Endothelial cell of umbilical vein (primary cell): Measurements from ENCODE around the gene TTC24.

Source experiments
- EZH2 ChIP-seq: IDR thresholded peaks from 2 replicates; pipeline ENCODE4 v1.6.1; 2012; ENCODE audit warnings: borderline replicate concordance, low read depth, mild to moderate bottlenecking, moderate library complexity, low read length, inconsistent platforms; ENCODE audit not compliant: severe bottlenecking
- JUN ChIP-seq: IDR thresholded peaks from 2 replicates; pipeline ENCODE4 v1.6.1; 2011; ENCODE audit warnings: borderline replicate concordance, low read depth; ENCODE audit not compliant: insufficient read length, insufficient read depth
- POLR2A ChIP-seq: IDR thresholded peaks from 2 replicates; pipeline ENCODE4 v1.6.1; 2012; ENCODE audit warnings: low read depth, mild to moderate bottlenecking, control low read depth, low read length
- POLR2AphosphoS5 ChIP-seq: IDR thresholded peaks from 2 replicates; pipeline ENCODE4 v1.6.1; 2012; ENCODE audit warnings: low read depth, mild to moderate bottlenecking, control low read depth, low read length, moderate library complexity; ENCODE audit not compliant: insufficient read depth
- TF ChIP-seq, protein P1 (sequence below), 2 donors: IDR thresholded peaks; 1 replicate in 1 of 2; 2 replicates in 1 of 2; pipeline ENCODE4 v1.5.1; 2011; ENCODE audit warnings: low read length in 2 of 2, mild to moderate bottlenecking in 2 of 2, moderate library complexity in 2 of 2, control low read depth in 1 of 2, inconsistent platforms in 1 of 2, low read depth in 1 of 2; ENCODE audit not compliant: insufficient read depth in 1 of 2; ENCODE audit errors: extremely low read depth in 1 of 2

DNA sequence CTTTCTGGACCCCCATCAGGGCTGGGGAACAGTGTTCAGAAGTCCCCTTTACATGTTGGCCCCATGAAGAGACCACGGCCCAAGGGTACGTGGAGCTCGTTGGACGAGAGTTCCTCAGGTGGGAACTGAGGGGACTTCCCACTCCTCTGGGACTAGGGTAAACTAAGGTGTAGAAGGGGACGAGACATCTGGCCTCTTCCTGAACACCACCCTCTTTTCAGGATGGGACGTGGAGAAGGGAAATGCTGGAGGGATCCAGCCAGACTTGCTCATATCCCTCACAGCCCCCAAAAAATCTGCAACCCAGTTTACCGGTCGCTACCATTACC lies 14.1 kb downstream of the TTC24 start:
- TF ChIP-seq, protein P1, sequence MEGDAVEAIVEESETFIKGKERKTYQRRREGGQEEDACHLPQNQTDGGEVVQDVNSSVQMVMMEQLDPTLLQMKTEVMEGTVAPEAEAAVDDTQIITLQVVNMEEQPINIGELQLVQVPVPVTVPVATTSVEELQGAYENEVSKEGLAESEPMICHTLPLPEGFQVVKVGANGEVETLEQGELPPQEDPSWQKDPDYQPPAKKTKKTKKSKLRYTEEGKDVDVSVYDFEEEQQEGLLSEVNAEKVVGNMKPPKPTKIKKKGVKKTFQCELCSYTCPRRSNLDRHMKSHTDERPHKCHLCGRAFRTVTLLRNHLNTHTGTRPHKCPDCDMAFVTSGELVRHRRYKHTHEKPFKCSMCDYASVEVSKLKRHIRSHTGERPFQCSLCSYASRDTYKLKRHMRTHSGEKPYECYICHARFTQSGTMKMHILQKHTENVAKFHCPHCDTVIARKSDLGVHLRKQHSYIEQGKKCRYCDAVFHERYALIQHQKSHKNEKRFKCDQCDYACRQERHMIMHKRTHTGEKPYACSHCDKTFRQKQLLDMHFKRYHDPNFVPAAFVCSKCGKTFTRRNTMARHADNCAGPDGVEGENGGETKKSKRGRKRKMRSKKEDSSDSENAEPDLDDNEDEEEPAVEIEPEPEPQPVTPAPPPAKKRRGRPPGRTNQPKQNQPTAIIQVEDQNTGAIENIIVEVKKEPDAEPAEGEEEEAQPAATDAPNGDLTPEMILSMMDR (IDR thresholded peaks at IDR 0.05; ENCODE audit: extremely low read depth in 1 of 2, insufficient read depth in 1 of 2, low read depth in 1 of 2, low read length in 2 of 2): no peak
- TF ChIP-seq POLR2AphosphoS5 (no peak), JUN (no peak), POLR2A (no peak), EZH2 (no peak)
